Limb (tissue), 2 donors: ENCODE data around the gene AP5S1.

Source experiments
- DNase-seq, 2 donors: peaks; one replicate each; pipeline ENCODE4 v3.0.0-alpha.2; 2016; ENCODE audit errors: extremely low spot score in 2 of 2

Gene AP5S1, protein sequence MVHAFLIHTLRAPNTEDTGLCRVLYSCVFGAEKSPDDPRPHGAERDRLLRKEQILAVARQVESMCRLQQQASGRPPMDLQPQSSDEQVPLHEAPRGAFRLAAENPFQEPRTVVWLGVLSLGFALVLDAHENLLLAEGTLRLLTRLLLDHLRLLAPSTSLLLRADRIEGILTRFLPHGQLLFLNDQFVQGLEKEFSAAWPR

GRCh38 chr20:3820048-3820900 is at the start of gene AP5S1:
Gene AP5S1 (plus strand): TSS chr20:3820547. CDS start chr20:3822118, 1,571 bp downstream.
- peak; percentile 97 to 98 for DNase-seq

- DNase-seq, result no peak
Observed at GRCh38 chr20:3771552-3772058, 48.7 kb upstream of the AP5S1 start.

GRCh38 chr20:3775457-3776108 is 44.8 kb upstream of the AP5S1 start:
- DNase-seq, result no peak

DNA sequence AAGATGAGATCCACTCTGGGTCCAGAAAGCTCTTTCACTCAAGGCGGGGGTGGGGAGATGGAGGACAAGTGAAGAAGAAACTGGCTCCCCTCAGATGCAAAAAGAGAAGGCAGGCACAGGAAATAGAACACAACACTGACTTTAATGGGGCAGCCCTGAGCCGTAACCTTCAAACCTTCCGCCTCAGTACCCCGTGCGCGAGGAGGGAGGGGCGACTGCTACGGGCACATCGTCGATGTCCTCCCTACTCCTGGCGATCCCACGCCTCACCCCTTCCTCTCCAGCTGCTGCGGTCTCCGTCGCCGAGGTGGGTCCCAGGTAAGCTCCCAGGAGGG is 43.0 kb upstream of the AP5S1 start:
- DNase-seq, result no peak

GRCh38 chr20:3777716-3778629 is 42.4 kb upstream of the AP5S1 start:
- peak in 1 of 2 donors; percentile 57 for DNase-seq

DNA sequence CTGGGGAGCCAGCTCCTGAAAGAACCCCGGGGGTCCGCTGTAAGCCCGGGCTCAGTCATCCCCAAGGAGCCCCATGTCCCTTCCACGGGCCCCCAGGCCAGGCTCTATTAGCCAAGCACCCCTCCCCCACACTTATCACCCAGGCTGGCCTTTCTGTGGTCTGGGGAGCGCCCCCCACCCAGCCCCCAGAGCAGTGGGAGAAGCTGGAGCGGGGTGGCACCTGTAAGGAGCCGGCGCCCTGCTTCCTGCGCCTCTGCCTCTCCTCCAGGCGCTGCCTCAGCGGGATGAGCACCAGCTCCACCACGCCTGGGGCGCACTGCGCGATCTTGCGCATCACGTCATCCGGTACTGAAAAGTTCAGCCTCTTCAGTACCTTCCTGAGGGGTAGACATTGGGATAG is 41.4 kb upstream of the AP5S1 start:
- peak in 1 of 2 donors; percentile 36 for DNase-seq

GRCh38 chr20:3781153-3781910 is 39.0 kb upstream of the AP5S1 start, which contains the start of gene SPEF1:
Gene SPEF1 (minus strand): TSS chr20:3781448. CDS start chr20:3781287, 161 bp downstream.
- peak; percentile 84 to 94 for DNase-seq

DNA sequence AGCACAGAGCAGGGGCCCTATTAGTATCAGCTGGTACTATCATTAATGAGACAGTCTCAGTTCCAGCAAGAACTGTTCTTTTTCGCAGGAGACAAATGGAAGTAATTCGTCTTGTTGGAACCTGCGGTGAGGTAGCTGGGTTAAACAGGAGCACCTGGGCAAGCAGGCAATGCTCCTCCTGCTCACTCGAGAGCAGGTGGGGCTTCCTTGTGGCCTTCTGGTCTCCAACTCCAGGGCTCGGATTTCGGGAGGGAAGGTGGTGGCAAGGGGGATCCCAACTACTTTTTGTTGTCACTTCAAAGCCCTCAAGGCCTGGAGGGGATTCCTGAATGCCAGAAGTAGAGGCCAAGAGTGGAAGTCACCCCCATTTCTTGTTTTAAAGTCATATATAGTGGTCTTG is 37.8 kb upstream of the AP5S1 start:
- no peak for DNase-seq

- peak in 1 of 2 donors; percentile 27 for DNase-seq
Observed at GRCh38 chr20:3783068-3783489, 37.3 kb upstream of the AP5S1 start.

DNA sequence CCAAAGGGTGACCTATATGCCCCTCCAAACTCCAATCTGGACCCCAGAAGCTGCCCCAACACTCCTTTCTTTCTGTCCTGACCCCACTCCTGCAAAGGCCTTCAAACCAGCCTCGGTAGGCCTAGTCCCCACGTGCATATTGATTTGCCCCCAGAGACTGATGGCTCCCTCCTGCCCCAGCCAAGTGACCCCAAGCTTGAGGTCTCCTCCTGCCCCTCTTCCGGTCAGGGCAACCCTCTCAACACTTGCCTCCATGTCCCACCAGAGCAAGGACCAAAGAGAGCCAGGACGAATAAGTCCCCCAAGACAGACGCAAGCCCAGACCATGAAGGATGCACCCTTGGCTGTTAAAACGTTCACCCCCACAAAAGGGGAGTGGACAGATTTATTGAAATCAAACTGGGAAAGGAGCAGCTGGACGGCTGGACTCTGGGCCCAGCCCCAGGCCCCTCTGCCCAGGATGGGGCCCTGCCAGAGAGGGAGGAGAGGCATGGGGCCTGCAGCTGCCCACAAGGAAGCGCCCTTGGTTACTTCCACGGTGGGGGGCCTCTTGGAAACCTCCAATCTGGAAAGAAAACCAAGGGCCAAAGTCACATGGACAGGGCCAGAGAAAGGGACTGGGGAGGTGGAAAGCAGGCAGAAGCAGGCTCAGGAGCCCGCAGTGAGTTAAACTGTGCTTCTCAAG is 36.7 kb upstream of the AP5S1 start:
- peak in 1 of 2 donors; percentile 21 for DNase-seq

DNA sequence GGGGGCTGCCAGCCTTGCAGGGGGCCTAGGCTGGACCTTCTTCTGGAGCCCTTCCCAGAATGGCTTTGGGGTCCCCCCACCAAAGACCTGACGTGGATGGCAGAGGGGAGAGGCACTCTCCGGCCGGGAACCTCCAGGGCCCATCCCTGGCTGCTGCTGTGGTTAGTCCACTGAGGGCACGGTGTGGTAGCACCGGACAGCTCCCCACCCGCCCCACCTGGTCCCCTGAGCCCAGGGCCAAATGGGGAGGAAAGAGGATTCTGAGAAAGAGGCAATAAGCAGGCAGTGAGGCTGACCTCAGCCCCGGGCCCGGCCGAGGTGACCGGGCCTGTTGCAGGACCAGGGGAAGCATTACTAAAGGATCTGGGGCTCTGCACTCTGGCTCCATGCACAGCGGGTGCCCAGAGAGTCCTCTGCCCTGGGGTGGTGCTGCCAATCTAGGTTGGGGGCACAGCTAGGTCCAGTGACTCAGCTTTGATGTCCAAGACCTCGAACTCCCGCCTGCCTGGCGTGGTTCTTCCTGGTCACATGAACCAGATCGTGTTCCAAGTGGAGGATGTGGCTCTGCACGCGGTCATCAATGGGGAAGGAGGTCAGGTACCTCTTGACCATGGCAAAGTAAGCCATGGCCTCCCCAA is 36.0 kb upstream of the AP5S1 start:
- peak in 1 of 2 donors; percentile 34 for DNase-seq

DNA sequence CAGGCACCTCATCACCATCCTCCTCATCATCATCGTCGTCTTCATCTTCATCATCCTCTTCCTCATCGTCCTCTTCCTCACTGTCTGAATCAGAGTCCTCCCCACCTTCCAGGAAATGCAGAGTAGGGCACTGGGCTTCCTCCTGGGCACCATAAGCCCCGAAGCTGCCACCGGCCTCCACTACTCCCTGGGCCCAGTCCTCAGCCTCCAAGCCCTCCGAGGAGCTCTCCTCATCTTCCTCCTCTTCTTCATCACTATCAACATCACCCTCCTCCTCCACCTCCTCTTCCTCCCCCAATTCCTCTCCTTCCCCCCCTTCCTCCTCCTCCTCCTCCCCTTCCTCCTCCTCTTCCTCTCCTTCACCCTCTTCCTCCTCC is 35.5 kb upstream of the AP5S1 start:
- no peak for DNase-seq

- DNase-seq, result peak in 1 of 2 donors; percentile 53
Observed at GRCh38 chr20:3785240-3786125, 34.9 kb upstream of the AP5S1 start.

- DNase-seq, result peak; percentile 28 to 76
Observed at GRCh38 chr20:3786126-3786484, 34.2 kb upstream of the AP5S1 start.

DNA sequence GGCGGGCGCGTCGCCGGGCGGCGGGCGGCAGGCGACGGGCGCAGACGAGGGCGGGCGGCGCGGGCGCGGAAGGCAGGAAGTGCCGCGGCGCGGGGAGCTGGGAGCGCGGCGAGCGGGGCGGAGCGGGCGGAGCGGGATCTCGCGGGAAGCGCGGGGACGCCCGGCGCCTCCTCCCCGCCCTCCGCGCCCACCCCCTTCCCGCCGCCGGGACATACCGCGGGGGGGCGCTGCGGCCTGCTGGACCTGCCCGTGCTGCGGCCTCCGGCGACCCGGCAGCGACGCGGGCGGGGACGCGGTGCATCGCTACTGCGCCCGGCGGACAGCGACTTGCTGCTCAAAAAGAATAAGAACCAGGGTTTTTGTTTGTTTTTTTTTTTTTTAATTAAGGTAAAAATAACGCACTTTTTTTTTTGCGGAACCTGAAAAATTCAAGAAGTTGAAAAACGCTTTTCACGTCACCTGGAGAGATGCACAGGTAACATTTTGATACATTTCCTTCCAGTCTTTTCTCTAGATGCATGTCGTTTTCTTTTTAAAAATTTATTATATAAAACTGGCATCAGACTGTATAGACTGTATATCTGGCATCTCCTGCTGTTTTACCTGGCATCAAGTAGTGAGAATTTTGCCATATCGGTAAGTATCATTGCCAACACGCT is 33.6 kb upstream of the AP5S1 start, which contains the start of gene CENPB:
Gene CENPB (minus strand): TSS at position 76 of the 659 bp plus-strand sequence. CDS start 257 bp downstream, outside the sequence.
- DNase-seq, result peak; percentile 91 to 96

GRCh38 chr20:3787324-3788014 is 32.9 kb upstream of the AP5S1 start:
- no peak for DNase-seq

DNA sequence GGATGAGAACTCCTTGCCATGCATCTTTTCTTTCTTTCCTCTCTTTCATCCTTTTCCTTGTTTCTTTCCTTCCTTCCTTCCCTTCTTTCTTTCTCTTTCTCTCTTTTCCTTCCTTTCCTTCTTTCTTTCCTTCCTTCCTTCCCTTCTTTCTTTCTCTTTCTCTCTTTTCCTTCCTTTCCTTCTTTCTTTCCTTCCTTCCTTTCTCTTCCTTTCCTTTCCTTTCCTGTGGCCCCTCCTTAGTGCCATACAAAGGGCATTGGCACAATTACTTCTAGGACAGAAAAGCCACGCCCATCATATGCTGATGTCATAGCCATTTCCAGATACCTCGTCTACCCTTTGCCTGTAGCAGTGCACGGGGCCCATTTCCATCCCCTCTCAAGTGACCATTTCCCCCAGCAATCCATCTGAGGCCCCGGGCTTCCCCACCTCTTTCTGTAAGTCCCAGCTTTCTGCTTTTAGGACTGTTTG is 31.6 kb upstream of the AP5S1 start:
- no peak for DNase-seq
